HepG2 (cell line): ENCODE measurements around the gene HELZ2.
"Not testable (repeated sequence)": the region's sequence is repeated elsewhere in the genome, so short reads cannot be mapped to it uniquely, and the experiment has no call there.

Experiments used
- CTCF ChIP-seq: sonication (generic); formaldehyde crosslinking; IDR thresholded peaks from 2 replicates; pipeline ENCODE4 v1.5.0; 2020; ENCODE audit warnings: mild to moderate bottlenecking, missing genetic modification reagents, moderate library complexity
- KLF9 ChIP-seq: IDR thresholded peaks from 2 replicates; pipeline ENCODE4 v1.6.1; 2016; ENCODE audit warnings: low read depth
- MYC ChIP-seq: sonication (generic); formaldehyde crosslinking; IDR thresholded peaks from 2 replicates; pipeline ENCODE4 v1.9.0; 2021; ENCODE audit warnings: missing genetic modification reagents, borderline replicate concordance
- NFRKB ChIP-seq: fragments of 450-650 bp; IDR thresholded peaks from 2 replicates; pipeline ENCODE4 v1.6.1; 2017
- POLR2A ChIP-seq, 2 experiments: IDR thresholded peaks; 2 replicates each; pipeline ENCODE4 v1.6.1; 2011; ENCODE audit warnings: low read depth in 2 of 2, low read length in 2 of 2, mild to moderate bottlenecking in 1 of 2, moderate library complexity in 1 of 2; ENCODE audit not compliant: insufficient read depth in 1 of 2
- POLR2AphosphoS5 ChIP-seq: IDR thresholded peaks from 2 replicates; pipeline ENCODE4 v1.6.1; 2012; ENCODE audit warnings: low read depth, low read length
- TEAD2 ChIP-seq: sonication (generic); formaldehyde crosslinking; IDR thresholded peaks from 2 replicates; pipeline ENCODE4 v1.9.0; 2021; ENCODE audit warnings: missing genetic modification reagents
- YY1 ChIP-seq: IDR thresholded peaks from 2 replicates; pipeline ENCODE4 v1.6.1; 2011; ENCODE audit warnings: low read length, low read depth, moderate library complexity, mild to moderate bottlenecking; ENCODE audit not compliant: insufficient read depth, insufficient replicate concordance
- ZBTB8A ChIP-seq: sonication (generic); formaldehyde crosslinking; IDR thresholded peaks from 2 replicates; pipeline ENCODE4 v1.4.0; 2020; ENCODE audit warnings: mild to moderate bottlenecking, low read depth, missing genetic modification reagents, borderline replicate concordance
- ZFP91 ChIP-seq: sonication (generic); formaldehyde crosslinking; IDR thresholded peaks from 2 replicates; pipeline ENCODE4 v1.9.0; 2022; ENCODE audit warnings: missing genetic modification reagents, mild to moderate bottlenecking, borderline replicate concordance
- ZKSCAN1 ChIP-seq: fragments of 150-350 bp; IDR thresholded peaks from 2 replicates; pipeline ENCODE4 v1.6.1; 2014; ENCODE audit warnings: low read length
- ZNF784 ChIP-seq: sonication (generic); formaldehyde crosslinking; IDR thresholded peaks from 2 replicates; pipeline ENCODE4 v1.5.1; 2020; ENCODE audit warnings: missing genetic modification reagents, mild to moderate bottlenecking, borderline replicate concordance
- ZZZ3 ChIP-seq: sonication (generic); formaldehyde crosslinking; IDR thresholded peaks from 2 replicates; pipeline ENCODE4 v1.4.0; 2020; ENCODE audit warnings: missing genetic modification reagents, mild to moderate bottlenecking, borderline replicate concordance

- TF ChIP-seq CTCF (CRISPR knock-in tag); POLR2AphosphoS5; TEAD2 (CRISPR knock-in tag); POLR2A (IDR thresholded peaks at IDR 0.05; ENCODE audit: insufficient read depth in 1 of 2, low read depth in 2 of 2, low read length in 2 of 2); NFRKB; ZKSCAN1; KLF9; ZFP91 (CRISPR knock-in tag); ZNF784 (CRISPR knock-in tag); ZBTB8A (CRISPR knock-in tag); YY1; ZZZ3 (CRISPR knock-in tag); MYC (CRISPR knock-in tag): not testable (repeated sequence)
Observed at GRCh38 chr20:63559485-63560332, 14.3 kb downstream of the HELZ2 start.
